K562 (cell line): ENCODE measurements around the gene GPR26. TPM values are rescaled to one million over a fixed set of nuclear protein-coding genes. Genes with fewer than 3 reads are reported as not detected.

ENCODE experiments used
- ATAC-seq: fragments of 200-7000 bp; cut with Tn5 transposase; 3 replicates; pipeline ENCODE4 v1.9.1; 2020; ENCODE audit warnings: moderate library complexity
- BruUV-seq: library from RNA; stranded (reverse); fragments of 400-500 nt; replicated peaks from 2 replicates; lab custom pipeline; 2021; lab: Mats Ljungman, UMichigan
- CTCF ChIA-PET: fragments of 300-600 bp; formaldehyde crosslinking; extraction: SDS; loops from one replicate; lab custom pipeline; 2021; ENCODE audit warnings: low intra/inter-chr PET ratio; lab: Yijun Ruan, JAX
- POLR2A ChIA-PET: fragments of 300-600, 350-650 bp; sonication (Branson Sonifier 250); formaldehyde crosslinking; extraction: SDS; loops from one replicate; lab custom pipeline; 2021; ENCODE audit warnings: antibody characterized with exemption, inconsistent platforms; lab: Yijun Ruan, JAX
- DNase-seq, 4 experiments: peaks; one replicate each; pipeline versions ENCODE4 v3.0.0 to v3.0.0-alpha.2; 2011 to 2018; ENCODE audit warnings: low spot score in 3 of 4, mixed read lengths in 3 of 4; ENCODE audit errors: extremely low read depth in 1 of 4
- FAIRE-seq: peaks from 2 replicates; lab custom pipeline; 2011; peaks lifted over from hg19 to GRCh38; lab: Jason Lieb, UNC
- H2AFZ ChIP-seq: 2 replicates; pipeline ENCODE4 v1.6.0; 2011; ENCODE audit warnings: low read depth, low read length, control low read depth, inconsistent platforms
- H3K27ac ChIP-seq: fragments of 200-600 bp; 3 replicates; pipeline ENCODE4 v1.8.0; 2011; ENCODE audit warnings: low read depth, mild to moderate bottlenecking, control low read depth, inconsistent platforms, low read length, moderate library complexity, mixed read lengths; ENCODE audit errors: extremely low read depth
- H3K27me3 ChIP-seq, 2 experiments: fragments of 300-600 bp in 1 of 2; 2 replicates in 1 of 2; 3 replicates in 1 of 2; pipeline versions ENCODE4 v1.6.0 to v1.8.0; 2011; ENCODE audit warnings: inconsistent platforms in 2 of 2, low read length in 2 of 2, mild to moderate bottlenecking in 1 of 2, mixed read lengths in 1 of 2, moderate library complexity in 1 of 2; ENCODE audit not compliant: control insufficient read depth in 2 of 2, insufficient read depth in 2 of 2
- H3K36me3 ChIP-seq: fragments of 300-600 bp; 3 replicates; pipeline ENCODE4 v1.8.0; 2011; ENCODE audit warnings: mild to moderate bottlenecking, low read length, inconsistent platforms; ENCODE audit not compliant: control insufficient read depth, insufficient read depth
- H3K4me1 ChIP-seq, 2 experiments: fragments of 200-600 bp in 1 of 2; replicated peaks in 1 of 2; 2 replicates in 1 of 2; 3 replicates in 1 of 2; pipeline versions ENCODE4 v1.5.1 to v1.8.0; 2011; ENCODE audit warnings: inconsistent platforms in 2 of 2, low read length in 2 of 2, mild to moderate bottlenecking in 1 of 2, mixed read lengths in 1 of 2, moderate library complexity in 1 of 2; ENCODE audit not compliant: control insufficient read depth in 2 of 2, insufficient read depth in 2 of 2
- H3K4me2 ChIP-seq: 2 replicates; pipeline ENCODE4 v1.6.1; 2011; ENCODE audit warnings: low read length, control low read depth, inconsistent platforms, mixed read lengths; ENCODE audit not compliant: insufficient read depth
- H3K4me3 ChIP-seq: fragments of 200-600 bp; sonication (generic), shearing (Covaris generic); 2 replicates; pipeline ENCODE4 v1.5.1; 2016; ENCODE audit warnings: control low read depth, inconsistent platforms
- H3K79me2 ChIP-seq: fragments of 200-600 bp; 3 replicates; pipeline ENCODE4 v1.8.0; 2011; ENCODE audit warnings: low read length, inconsistent platforms; ENCODE audit not compliant: control insufficient read depth, insufficient read depth
- H3K9ac ChIP-seq, 2 experiments: 2 replicates each; pipeline versions ENCODE4 v1.6.0 to v1.6.1; 2011; ENCODE audit warnings: low read depth in 2 of 2, low read length in 2 of 2, control low read depth in 1 of 2, inconsistent platforms in 1 of 2, mild to moderate bottlenecking in 1 of 2, mixed read lengths in 1 of 2; ENCODE audit not compliant: insufficient read depth in 1 of 2
- H3K9me1 ChIP-seq: one replicate; pipeline ENCODE4 v1.6.0; 2011; ENCODE audit warnings: inconsistent platforms, mild to moderate bottlenecking, low read length, moderate library complexity; ENCODE audit not compliant: control insufficient read depth, insufficient read depth
- H3K9me3 ChIP-seq: replicated peaks from 2 replicates; pipeline ENCODE4 v1.5.1; 2011; ENCODE audit warnings: low read depth, low read length, inconsistent platforms; ENCODE audit not compliant: control insufficient read depth, insufficient read depth
- H4K20me1 ChIP-seq: replicated peaks from 2 replicates; pipeline ENCODE4 v1.6.1; 2011; ENCODE audit warnings: low read length, inconsistent platforms, mixed read lengths; ENCODE audit not compliant: control insufficient read depth, insufficient read depth
- HDAC2 ChIP-seq: fragments of 450-650 bp; IDR thresholded peaks from 2 replicates; pipeline ENCODE4 v1.6.1; 2016; ENCODE audit warnings: mild to moderate bottlenecking
- HNRNPL ChIP-seq: fragments of 200-400 bp; formaldehyde crosslinking; IDR thresholded peaks from 2 replicates; pipeline ENCODE4 v1.6.1; 2017; ENCODE audit warnings: low read depth, mild to moderate bottlenecking, low read length
- NRF1 ChIP-seq, 2 experiments: fragments of 450-650 bp; IDR thresholded peaks in 1 of 2; conservative IDR thresholded peaks in 1 of 2; 2 replicates each; pipeline ENCODE4 v1.6.1; 2014; ENCODE audit warnings: mild to moderate bottlenecking in 2 of 2
- ZNF239 ChIP-seq: fragments of 250-450 bp; sonication (Bioruptor Pico); IDR thresholded peaks from 2 replicates; pipeline ENCODE4 v1.4.0; 2020; ENCODE audit warnings: mild to moderate bottlenecking
- WGBS: fragments of 100-300 bp; shearing (Covaris generic); methylation state at CpG from one replicate; pipeline ENCODE4 v1.1.6; 2016; ENCODE audit warnings: low coverage, mixed read lengths; ENCODE audit not compliant: insufficient coverage; ENCODE audit errors: missing lambda C conversion rate; 5-methylcytosine and 5-hydroxymethylcytosine counted together
- in situ Hi-C: fragments of 300-500 bp; cut with MboI; formaldehyde crosslinking; loops from 4 replicates; pipeline ENCODE4 v1.15.0; 2018; ENCODE audit warnings: inconsistent platforms, mixed read lengths
- intact Hi-C: fragments of 100-400 bp; cut with micrococcal nuclease; formaldehyde crosslinking; loops from 2 replicates; pipeline ENCODE4 v1.14.2; 2022
- polyA plus RNA-seq, 8 experiments: library from polyadenylated mRNA; depleted of rRNA in 4 of 8; stranded (reverse) in 5 of 8; unstranded in 3 of 8; fragments of >200 nt; fragmentation: Nextera tagmentation in 2 of 8; fragmentation: Illumina TruSeq in 1 of 8; extraction: Ambion mirVana in 2 of 8; extraction: Trizol in 1 of 8; gene quantifications; 2 replicates each; pipeline versions ENCODE4 v1.2.1 to v1.2.3, GENCODE V29; 2011 to 2014; ENCODE audit warnings: inconsistent platforms in 1 of 8, missing spikeins in 1 of 8
- total RNA-seq, 7 experiments: library from RNA; depleted of rRNA in 6 of 7; stranded (reverse); fragments of >200 nt in 6 of 7; fragmentation: Illumina TruSeq in 2 of 7; extraction: Trizol in 2 of 7; gene quantifications; 2 replicates each; pipeline versions ENCODE4 v1.2.1 to v1.2.3, GENCODE V29; 2011 to 2021; ENCODE audit warnings: low replicate concordance in 1 of 7
- TF ChIP-seq, protein P1 (sequence below): conservative IDR thresholded peaks from 2 replicates; pipeline ENCODE4 v1.6.1; 2011; ENCODE audit warnings: low read depth, mild to moderate bottlenecking, low read length; ENCODE audit not compliant: control insufficient read depth
- TF ChIP-seq, protein P2 (sequence below), 2 experiments: fragments of 450-650 bp in 1 of 2; sonication (generic) in 1 of 2; formaldehyde crosslinking in 1 of 2; IDR thresholded peaks; 2 replicates each; pipeline versions ENCODE4 v1.7.1 to v1.9.0; 2016 to 2022; ENCODE audit warnings: inconsistent platforms in 1 of 2, mild to moderate bottlenecking in 1 of 2, missing genetic modification reagents in 1 of 2

GPR26 gene
- total and polyA plus RNA-seq, 9 of the 15 experiments (the other 6 are each of a cell fraction or from before 2014, with no cell fraction given), result not detected

GRCh38 chr10:123655751-123656150 lies 10.4 kb upstream of the GPR26 start:
- H3K4me3 ChIP-seq, result no peak overlapping the region
- no peak for ATAC-seq
- DNase-seq, result no peak
- no peak for FAIRE-seq
- in situ Hi-C loops (no loop called here), intact Hi-C loops (no loop called here)
- no peaks in the 10 kb centered on the region for H3K36me3 ChIP-seq
- H3K4me1 ChIP-seq, result no peaks in the 10 kb centered on the region
- H3K9ac ChIP-seq, result no peak overlapping the region
- no peaks in the 10 kb centered on the region for H3K9me3 ChIP-seq
- H4K20me1 ChIP-seq, result no peaks in the 10 kb centered on the region
- H3K4me2 ChIP-seq, result no peak overlapping the region
- TF ChIP-seq HNRNPL, result no peak
- TF ChIP-seq, protein P1, sequence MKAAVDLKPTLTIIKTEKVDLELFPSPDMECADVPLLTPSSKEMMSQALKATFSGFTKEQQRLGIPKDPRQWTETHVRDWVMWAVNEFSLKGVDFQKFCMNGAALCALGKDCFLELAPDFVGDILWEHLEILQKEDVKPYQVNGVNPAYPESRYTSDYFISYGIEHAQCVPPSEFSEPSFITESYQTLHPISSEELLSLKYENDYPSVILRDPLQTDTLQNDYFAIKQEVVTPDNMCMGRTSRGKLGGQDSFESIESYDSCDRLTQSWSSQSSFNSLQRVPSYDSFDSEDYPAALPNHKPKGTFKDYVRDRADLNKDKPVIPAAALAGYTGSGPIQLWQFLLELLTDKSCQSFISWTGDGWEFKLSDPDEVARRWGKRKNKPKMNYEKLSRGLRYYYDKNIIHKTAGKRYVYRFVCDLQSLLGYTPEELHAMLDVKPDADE, result no peak
- no peak for TF ChIP-seq NRF1 (conservative IDR thresholded peaks at IDR 0.05 in 1 of 2, IDR thresholded peaks at IDR 0.05 in 1 of 2)
- no peak for TF ChIP-seq ZNF239 (CRISPR knock-in tag)
- TF ChIP-seq, protein P2, sequence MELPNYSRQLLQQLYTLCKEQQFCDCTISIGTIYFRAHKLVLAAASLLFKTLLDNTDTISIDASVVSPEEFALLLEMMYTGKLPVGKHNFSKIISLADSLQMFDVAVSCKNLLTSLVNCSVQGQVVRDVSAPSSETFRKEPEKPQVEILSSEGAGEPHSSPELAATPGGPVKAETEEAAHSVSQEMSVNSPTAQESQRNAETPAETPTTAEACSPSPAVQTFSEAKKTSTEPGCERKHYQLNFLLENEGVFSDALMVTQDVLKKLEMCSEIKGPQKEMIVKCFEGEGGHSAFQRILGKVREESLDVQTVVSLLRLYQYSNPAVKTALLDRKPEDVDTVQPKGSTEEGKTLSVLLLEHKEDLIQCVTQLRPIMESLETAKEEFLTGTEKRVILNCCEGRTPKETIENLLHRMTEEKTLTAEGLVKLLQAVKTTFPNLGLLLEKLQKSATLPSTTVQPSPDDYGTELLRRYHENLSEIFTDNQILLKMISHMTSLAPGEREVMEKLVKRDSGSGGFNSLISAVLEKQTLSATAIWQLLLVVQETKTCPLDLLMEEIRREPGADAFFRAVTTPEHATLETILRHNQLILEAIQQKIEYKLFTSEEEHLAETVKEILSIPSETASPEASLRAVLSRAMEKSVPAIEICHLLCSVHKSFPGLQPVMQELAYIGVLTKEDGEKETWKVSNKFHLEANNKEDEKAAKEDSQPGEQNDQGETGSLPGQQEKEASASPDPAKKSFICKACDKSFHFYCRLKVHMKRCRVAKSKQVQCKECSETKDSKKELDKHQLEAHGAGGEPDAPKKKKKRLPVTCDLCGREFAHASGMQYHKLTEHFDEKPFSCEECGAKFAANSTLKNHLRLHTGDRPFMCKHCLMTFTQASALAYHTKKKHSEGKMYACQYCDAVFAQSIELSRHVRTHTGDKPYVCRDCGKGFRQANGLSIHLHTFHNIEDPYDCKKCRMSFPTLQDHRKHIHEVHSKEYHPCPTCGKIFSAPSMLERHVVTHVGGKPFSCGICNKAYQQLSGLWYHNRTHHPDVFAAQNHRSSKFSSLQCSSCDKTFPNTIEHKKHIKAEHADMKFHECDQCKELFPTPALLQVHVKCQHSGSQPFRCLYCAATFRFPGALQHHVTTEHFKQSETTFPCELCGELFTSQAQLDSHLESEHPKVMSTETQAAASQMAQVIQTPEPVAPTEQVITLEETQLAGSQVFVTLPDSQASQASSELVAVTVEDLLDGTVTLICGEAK (IDR thresholded peaks at IDR 0.05), result no peak
- TF ChIP-seq, protein P2 (CRISPR knock-in tag; IDR thresholded peaks at IDR 0.05), result no peak
- no peak for TF ChIP-seq HDAC2
- no TSS peak for BruUV-seq
- CTCF ChIA-PET, result no interaction called here
- 0% methylated on average over 2 of the region's 2 CpGs for WGBS
- H3K9me1 ChIP-seq, result no peaks in the 10 kb centered on the region
- H3K79me2 ChIP-seq, result no peaks in the 10 kb centered on the region
- no peak overlapping the region for H2AFZ ChIP-seq
- POLR2A ChIA-PET, result interaction anchor here (0.5 kb wide), 1 partner anchor 596 kb away, joined by 3 read pairs; no protein-coding TSS in a partner anchor
- H3K27me3 ChIP-seq, result no peaks in the 10 kb centered on the region
- H3K27ac ChIP-seq, result no peak overlapping the region
